Kidney (tissue), 14 donors: ENCODE data around the gene ARHGEF18. TPM values are rescaled to one million over a fixed set of nuclear protein-coding genes. Genes with fewer than 3 reads are reported as not detected.
A peak's percentile ranks its signal among the peaks of the same experiment; 100 is the strongest.

ENCODE experiments used
- DNase-seq, 5 donors: peaks; one replicate each; pipeline ENCODE4 v3.0.0-alpha.2; 2013 to 2020
- FAIRE-seq: peaks from 2 replicates; lab custom pipeline; 2012; peaks lifted over from hg19 to GRCh38; lab: Jason Lieb, UNC
- H3K27ac ChIP-seq, 2 donors: one replicate each; pipeline ENCODE4 v1.7.0; 2013; ENCODE audit warnings: low read depth in 2 of 2, low read length in 2 of 2, inconsistent platforms in 1 of 2
- H3K27me3 ChIP-seq: one replicate; pipeline ENCODE4 v1.7.1; 2013; ENCODE audit warnings: low read length, inconsistent platforms; ENCODE audit not compliant: control insufficient read depth, insufficient read depth
- H3K36me3 ChIP-seq, 3 donors: one replicate each; pipeline versions ENCODE4 v1.7.0 to v1.7.1; 2013; ENCODE audit warnings: low read length in 3 of 3, control low read depth in 1 of 3, inconsistent platforms in 1 of 3; ENCODE audit not compliant: insufficient read depth in 3 of 3, control insufficient read depth in 2 of 3
- H3K4me1 ChIP-seq, 3 donors: one replicate each; pipeline versions ENCODE4 v1.7.0 to v1.7.1; 2013; ENCODE audit warnings: low read length in 3 of 3, inconsistent platforms in 1 of 3, low read depth in 1 of 3; ENCODE audit not compliant: control insufficient read depth in 2 of 3, insufficient read depth in 2 of 3
- H3K4me3 ChIP-seq, 3 donors: one replicate each; pipeline versions ENCODE4 v1.7.0 to v1.8.1; 2013; ENCODE audit warnings: low read length in 3 of 3, control low read depth in 1 of 3, inconsistent platforms in 1 of 3
- H3K9ac ChIP-seq, 3 donors: one replicate each; pipeline versions ENCODE4 v1.7.0 to v1.7.1; 2013; ENCODE audit warnings: low read length in 3 of 3, control low read depth in 1 of 3, inconsistent platforms in 1 of 3
- H3K9me3 ChIP-seq, 3 donors: one replicate each; pipeline versions ENCODE4 v1.7.0 to v1.7.1; 2013; ENCODE audit warnings: low read length in 3 of 3, control low read depth in 1 of 3, inconsistent platforms in 1 of 3; ENCODE audit not compliant: control insufficient read depth in 2 of 3, insufficient read depth in 1 of 3
- intact Hi-C: fragments of 100-400 bp; cut with DNase I; formaldehyde crosslinking; loops from one replicate; pipeline ENCODE4 v1.11.1; 2022
- polyA plus RNA-seq: library from polyadenylated mRNA; stranded (reverse); fragments of 350-450 nt; fragmentation: Illumina TruSeq; extraction: RNeasy Lipid Tissue Mini Kit (QIAGEN cat#74804); gene quantifications from one replicate; pipeline ENCODE4 v1.2.3, GENCODE V29; 2014; ENCODE audit warnings: low read depth, low replicate concordance; ENCODE audit not compliant: insufficient read depth
- total RNA-seq: library from RNA; stranded (reverse); fragmentation: NEBNext Ultra II Directional; extraction: Animal tissue kit (Norgen Biotek cat#: 25700); gene quantifications from one replicate; pipeline ENCODE4 v1.2.1, GENCODE V29; 2021
- TF ChIP-seq, protein P1 (sequence below): IDR thresholded peaks from 3 replicates; pipeline ENCODE4 v1.5.1; 2012; ENCODE audit warnings: mild to moderate bottlenecking, moderate library complexity, borderline replicate concordance; ENCODE audit not compliant: insufficient read depth; ENCODE audit errors: extremely low read depth
- donor health status: control.
- donor health status: control.
- donor health status: control.
- donor health status: control.
- donor health status: control.
- donor health status: DM: yes; HTN: yes; CAD: no.
- donor health status: Normal renal cell carcinoma (clear cell type).

ARHGEF18 gene
- total and polyA plus RNA-seq, 2 donors from 2014 or later: 18.5 to 42.6 TPM

DNA sequence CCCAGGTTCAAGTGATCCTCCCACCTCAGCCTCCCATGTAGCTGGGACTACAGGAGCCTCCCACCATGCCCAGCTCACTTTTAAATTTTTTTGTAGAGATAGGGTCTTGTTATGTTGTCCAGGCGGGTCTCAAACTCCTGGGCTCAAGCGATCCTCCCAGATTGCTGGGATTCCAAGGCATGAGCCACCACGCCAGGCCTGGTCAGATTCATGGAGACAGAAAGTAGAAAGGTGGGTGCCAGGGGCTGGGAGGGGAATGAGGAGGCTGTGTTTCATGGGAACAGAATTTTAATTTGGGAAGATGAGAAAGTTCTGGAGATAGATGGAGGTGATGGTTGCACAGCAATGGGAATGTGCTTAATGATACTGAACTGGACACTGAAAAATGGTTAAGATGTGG is 22.3 kb downstream of the ARHGEF18 start:
- Histone ChIP-seq H3K9ac (no peak overlapping the region), H3K27ac (no peak overlapping the region), H3K9me3 (no peaks in the 10 kb centered on the region), H3K36me3 (no peaks in the 10 kb centered on the region), H3K4me1 (no peaks in the 10 kb centered on the region), H3K4me3 (no peak overlapping the region), H3K27me3 (no peaks in the 10 kb centered on the region)
- FAIRE-seq: no peak
- peak in 1 of 5 donors; percentile 29 for DNase-seq
- TF ChIP-seq, protein P1, sequence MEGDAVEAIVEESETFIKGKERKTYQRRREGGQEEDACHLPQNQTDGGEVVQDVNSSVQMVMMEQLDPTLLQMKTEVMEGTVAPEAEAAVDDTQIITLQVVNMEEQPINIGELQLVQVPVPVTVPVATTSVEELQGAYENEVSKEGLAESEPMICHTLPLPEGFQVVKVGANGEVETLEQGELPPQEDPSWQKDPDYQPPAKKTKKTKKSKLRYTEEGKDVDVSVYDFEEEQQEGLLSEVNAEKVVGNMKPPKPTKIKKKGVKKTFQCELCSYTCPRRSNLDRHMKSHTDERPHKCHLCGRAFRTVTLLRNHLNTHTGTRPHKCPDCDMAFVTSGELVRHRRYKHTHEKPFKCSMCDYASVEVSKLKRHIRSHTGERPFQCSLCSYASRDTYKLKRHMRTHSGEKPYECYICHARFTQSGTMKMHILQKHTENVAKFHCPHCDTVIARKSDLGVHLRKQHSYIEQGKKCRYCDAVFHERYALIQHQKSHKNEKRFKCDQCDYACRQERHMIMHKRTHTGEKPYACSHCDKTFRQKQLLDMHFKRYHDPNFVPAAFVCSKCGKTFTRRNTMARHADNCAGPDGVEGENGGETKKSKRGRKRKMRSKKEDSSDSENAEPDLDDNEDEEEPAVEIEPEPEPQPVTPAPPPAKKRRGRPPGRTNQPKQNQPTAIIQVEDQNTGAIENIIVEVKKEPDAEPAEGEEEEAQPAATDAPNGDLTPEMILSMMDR: no peak
- intact Hi-C loops: no loop called here

DNA sequence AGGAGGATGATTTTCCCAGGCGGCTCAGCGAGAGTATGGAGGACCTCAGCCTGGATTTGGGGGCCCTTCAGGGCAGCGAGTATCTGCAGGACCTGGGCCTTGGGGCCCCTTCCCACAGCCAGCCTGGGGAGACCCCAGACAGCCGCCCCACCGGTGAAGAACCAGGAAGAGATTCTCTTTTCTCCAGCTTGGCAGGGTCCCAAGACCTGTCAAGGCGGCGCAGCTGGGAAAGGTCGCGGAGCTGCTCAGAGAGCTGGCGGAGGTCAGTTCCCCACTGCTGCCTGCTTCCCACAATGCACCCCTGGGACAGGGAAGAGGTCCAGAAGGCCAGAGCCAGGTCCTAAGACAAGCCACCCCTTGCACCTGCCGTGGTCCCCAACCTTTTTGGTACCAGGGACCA is 24.1 kb downstream of the ARHGEF18 start:
- no peaks in the 10 kb centered on the region for H3K27me3 ChIP-seq
- no peaks in the 10 kb centered on the region for H3K4me1 ChIP-seq
- H3K36me3 ChIP-seq: no peaks in the 10 kb centered on the region
- no peak overlapping the region for H3K4me3 ChIP-seq
- H3K27ac ChIP-seq: no peak overlapping the region
- intact Hi-C loops: no loop called here
- TF ChIP-seq, protein P1: no peak
- no peaks in the 10 kb centered on the region for H3K9me3 ChIP-seq
- no peak overlapping the region for H3K9ac ChIP-seq
- FAIRE-seq: no peak
- peak in 1 of 5 donors; percentile 54 for DNase-seq

DNA sequence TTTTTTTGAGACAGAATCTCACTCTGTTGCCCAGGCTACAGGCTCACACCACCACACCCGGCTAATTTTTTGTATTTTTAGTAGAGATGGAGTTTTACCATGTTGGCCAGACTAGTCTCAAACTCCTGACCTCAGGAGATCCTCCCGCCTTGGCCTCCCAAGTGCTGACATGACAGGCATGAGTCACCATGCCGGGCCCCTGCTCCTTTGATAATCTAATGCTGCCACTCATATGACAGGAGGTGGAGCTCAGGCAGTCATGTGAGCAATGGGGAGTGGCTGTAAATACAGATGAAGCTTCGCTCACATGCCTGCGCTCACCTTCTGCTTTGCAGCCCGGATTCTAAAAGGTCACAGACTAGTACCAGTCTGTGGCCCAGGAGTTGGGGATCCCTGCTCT is 25.1 kb downstream of the ARHGEF18 start:
- H3K9me3 ChIP-seq: no peaks in the 10 kb centered on the region
- intact Hi-C loops: no loop called here
- DNase-seq (peak in 1 of 5 donors; percentile 45), FAIRE-seq (no peak)
- no peaks in the 10 kb centered on the region for H3K36me3 ChIP-seq
- TF ChIP-seq, protein P1: no peak
- no peak overlapping the region for H3K27ac ChIP-seq
- H3K4me1 ChIP-seq: no peaks in the 10 kb centered on the region
- H3K27me3 ChIP-seq: no peaks in the 10 kb centered on the region
- H3K9ac ChIP-seq: no peak overlapping the region
- H3K4me3 ChIP-seq: no peak overlapping the region
